HG03175 (cell line): ENCODE measurements around the gene PKLR.
A peak's percentile ranks its signal among the peaks of the same experiment; 100 is the strongest.
"Not testable (repeated sequence)": the region's sequence is repeated elsewhere in the genome, so short reads cannot be mapped to it uniquely, and the experiment has no call there.

ENCODE experiments used
- ATAC-seq: cut with Tn5 transposase; IDR thresholded peaks from one replicate; pipeline ENCODE4 v1.9.1; 2021; ENCODE audit warnings: mild to moderate bottlenecking, moderate library complexity; ENCODE audit not compliant: unreplicated experiment

The PKLR gene

DNA sequence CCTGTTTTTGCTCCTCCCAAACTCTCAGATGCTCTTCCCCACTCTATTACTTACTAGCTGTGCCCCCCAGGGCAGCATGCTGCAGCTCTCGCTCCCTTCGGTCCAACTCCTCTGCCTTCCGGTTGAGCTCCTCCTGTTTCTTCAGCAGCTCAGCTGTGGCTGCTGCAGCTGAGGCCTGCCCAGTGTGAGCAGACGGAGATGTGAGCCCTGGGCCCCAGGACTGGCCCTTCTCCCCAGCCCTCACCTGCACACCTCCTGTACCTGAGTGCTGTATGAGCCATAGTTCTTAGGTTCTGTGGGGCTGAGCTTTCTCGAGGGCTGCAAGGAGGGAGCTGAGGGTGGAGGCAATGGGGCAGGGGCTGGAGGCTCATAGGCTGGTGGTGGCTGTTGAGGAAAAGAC lies 41.0 kb downstream of the PKLR start:
- no peak for ATAC-seq

DNA sequence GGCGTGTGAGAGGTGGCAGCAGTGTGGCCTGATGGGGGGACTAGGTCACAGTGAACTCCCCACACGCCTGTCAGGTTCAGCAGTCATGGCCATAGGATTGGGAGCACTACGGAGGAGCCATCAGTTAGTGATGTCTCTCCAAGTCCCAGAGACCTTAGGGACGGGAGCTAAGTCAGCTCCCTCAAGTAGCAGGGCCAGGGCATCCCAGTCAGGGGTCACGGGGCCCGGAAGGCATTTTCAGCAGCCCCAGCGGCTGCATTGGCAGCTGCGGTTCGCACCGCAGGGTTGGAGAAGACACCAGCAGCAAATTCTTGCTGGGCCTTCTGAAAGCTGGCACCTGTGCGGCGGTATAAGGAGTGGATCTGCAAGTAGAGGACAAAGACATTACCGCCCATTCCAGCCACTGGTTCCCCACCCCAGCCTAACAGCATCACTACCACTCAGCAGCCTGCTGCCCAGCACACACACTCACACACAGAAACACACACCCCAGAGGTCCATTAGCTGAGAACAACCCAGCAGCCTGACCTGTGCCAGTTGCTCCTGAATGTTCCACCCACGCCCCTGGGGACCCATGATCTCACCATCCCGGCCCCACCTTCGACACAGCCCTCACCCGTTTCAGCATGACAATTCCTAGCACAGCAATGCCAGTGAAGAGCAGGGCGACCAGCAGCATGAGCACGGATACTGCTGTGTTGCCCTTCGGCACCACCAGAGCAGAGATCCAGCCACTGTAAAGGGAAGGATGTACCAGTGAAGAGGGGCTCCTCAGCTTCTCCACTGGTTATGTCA lies 45.0 kb downstream of the PKLR start:
- ATAC-seq = no peak

DNA sequence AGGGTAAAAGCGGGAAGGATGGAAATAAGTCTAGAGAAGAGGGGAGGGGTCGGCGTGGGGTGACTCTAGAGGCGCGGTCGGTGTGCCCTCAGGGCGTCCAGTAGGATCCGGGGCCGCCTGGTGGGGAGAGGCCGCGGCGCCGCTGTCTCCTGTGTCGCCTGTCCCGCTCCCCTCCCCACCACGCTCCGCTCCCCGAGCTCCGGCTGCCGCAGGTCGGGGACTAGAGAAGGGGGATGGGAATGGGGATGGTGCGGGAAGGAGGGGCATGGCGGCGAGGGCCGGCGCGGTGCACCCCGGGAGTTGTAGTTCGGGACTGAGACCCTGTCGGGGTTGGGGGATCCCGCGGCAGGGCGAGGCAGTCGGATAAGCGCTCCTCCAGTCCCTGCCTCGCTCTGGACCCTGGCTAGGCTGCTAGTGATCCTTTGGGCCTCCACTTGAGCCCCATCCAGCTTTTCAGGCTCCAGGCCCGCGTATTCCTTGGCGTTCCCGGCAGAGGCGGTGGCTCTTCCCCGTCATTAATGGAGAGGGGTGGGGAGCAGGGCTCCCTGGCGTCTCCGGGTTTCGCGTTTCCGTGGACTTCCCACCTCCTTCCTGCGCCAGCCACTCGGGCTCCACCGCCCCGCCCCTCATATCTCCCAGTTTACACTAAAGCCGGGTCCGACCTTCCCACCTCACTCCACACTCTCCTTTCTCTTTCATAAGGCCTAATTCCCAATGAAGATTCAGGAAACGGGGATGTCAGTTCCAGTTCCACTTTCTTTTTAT lies 45.8 kb downstream of the PKLR start, which contains the start of gene ENTREP3:
ENTREP3 (minus strand) TSS at position 241 of the 765 bp plus-strand sequence. CDS start 606 bp downstream, outside the sequence.
- ATAC-seq = peak; percentile 55

DNA sequence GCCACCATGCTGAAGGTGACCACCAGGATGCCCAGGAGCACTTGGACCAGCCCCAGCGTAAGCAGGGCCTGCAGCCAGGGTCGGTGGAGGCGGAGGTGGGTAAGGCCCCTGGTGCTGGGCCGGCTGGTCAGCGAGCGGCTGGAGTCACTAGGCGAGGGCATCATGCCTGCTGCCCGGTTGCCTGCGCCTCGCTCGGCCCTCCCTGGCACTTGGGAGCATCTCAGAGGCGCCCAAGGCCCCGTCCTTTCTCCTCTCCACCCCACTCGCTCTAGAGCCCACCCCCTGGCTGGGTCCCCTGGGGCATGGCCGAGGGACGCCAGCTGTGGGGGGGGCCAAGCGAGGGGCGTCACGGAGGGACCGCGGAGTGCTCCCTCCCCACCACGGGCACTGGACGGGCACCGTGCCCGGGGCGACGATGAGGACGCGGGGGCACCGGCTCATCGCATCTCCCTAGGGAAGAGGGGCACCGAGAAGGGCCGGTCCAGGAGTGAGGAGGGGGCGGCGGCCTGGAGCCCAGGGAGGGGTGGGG lies 46.5 kb downstream of the PKLR start:
- ATAC-seq = no peak

DNA sequence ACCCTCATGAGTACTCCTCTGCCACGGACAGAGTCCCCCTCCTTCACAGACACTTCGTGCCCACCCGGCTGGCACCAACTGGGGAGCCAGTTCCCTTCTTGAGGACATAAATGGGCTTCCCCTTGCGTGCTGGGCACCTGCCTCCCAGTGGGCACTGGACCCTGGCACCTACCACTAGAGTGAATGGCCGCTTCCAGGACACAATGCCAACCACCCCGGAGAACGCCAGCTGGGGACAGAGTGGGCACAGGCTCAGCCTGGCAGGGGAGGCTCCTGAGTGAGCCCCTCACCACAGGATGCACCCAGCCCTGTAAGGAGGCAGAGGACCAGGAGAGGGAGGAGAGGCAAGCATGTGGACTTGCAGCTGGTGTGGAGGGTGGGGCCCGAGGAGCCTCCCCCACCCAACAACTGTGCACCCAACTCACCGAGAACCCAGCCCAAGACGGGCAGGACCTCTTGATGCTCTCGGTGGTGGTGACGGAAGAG lies 47.0 kb downstream of the PKLR start:
- ATAC-seq = no peak

DNA sequence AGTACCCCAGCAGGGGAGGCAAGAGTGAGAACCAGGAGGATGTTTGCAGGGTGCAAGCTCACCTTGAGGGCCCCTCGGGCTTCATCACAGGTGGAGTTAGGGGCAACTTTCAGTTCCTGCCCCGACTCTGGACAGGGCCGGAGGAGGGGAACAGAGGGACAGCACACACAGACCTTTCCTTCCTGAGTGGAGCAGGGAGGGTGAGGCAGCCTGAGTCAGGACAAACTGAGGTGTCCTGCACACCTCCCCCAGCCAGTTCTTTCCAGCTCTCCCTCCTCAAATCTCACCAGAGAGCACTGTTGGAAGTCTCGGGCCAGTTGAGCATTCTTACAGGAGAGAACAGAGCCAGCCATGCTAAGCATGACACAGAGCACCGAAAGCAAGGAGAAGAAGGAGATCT lies 47.4 kb downstream of the PKLR start:
- ATAC-seq = no peak

DNA sequence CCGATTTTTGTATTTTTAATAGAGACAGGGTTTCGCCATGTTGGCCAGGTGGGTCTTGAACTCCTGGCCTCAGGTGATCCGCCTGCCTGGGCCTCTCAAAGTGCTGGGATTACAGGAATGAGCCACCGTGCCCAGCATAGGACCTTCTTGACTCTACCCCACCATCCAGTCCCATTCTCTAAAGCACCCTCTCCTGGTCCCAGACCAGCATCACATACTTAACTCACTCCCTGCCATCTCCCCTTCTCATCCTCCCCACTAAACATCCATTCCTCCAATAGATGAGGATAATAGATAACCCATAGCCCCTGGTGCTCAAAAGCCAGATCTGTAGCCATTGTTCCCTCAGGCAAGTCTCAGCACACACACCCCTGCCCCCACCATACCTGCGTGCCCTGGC lies 48.0 kb downstream of the PKLR start:
- ATAC-seq = no peak

DNA sequence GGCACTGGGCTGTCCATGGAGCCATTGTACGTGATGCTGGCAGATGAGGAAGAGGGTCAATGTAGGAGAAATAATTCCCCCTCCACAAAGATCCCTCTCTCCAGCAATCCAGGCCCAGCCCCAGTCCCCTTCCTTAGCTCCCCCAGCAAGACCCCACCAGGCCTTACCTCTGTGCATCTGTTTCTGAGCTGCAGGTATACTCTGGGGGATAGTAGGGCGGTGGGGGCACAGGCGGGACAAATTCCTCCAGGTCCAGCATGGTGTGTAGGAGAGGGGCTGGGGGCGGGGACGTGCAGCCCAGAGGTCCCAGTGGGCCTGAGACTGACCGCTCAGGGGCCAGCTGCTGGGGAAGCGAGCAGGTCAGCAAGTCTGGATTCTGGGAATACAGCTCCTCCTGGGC lies 49.7 kb downstream of the PKLR start:
- ATAC-seq = no peak

DNA sequence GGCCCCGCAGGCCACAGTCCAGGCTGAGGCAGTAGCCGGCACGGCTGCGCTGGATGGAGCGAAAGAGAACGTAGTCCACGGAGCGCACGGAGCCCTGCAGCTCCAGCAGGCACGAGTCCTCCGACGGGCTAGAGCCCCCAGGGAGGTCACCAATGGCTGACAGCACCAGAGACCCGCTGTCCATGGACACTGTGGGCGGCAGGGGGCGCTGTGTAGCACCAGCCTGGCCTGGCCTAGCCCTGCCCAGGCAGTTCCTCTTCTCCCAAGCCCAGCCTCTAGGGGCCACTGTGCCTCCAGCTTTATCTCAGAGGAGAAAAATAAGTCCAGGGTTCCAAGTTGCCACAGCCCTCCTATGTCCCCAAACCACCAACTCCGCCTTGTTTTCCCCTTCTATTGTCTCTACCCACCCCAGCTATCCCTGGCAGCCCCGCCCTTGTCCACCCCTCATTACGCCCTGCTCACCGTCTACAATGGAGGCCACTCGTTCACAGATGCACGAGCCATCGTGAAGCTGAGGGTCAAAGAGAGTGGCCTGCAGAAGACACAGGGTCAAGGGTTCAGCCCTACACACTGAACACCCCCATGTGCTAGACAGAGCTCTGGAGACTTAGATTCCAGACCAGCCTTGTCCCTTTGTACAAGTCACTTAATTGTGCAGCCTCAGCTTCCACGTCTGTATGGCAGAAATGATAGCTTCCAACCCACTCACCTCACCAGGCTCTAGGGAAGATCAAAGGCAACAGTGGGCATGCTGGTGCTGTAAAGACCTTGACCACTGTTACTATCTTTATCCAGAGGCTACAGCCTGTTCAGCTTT lies 50.4 kb downstream of the PKLR start:
- peak; percentile 93 for ATAC-seq

DNA sequence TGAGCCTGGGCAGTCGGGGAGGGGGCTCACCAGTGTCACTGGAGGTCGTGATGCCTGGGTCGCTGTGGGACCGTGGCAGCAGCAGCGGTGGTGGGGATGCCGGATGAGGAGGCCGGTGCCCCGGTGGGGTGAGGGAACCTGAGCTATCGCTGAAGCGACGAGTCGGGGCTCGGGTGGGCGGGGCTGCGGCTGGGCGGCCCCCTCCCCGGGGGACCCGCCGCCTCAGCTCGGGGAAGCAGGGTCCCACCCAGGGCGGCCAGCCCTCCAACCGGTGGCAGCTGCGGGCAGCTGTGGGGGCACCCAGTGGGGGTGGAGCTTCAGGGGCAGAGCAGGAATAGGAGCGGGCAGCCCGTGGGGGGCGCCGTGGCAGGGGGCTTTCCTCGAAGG lies 51.0 kb downstream of the PKLR start:
- ATAC-seq = peak; percentile 13

DNA sequence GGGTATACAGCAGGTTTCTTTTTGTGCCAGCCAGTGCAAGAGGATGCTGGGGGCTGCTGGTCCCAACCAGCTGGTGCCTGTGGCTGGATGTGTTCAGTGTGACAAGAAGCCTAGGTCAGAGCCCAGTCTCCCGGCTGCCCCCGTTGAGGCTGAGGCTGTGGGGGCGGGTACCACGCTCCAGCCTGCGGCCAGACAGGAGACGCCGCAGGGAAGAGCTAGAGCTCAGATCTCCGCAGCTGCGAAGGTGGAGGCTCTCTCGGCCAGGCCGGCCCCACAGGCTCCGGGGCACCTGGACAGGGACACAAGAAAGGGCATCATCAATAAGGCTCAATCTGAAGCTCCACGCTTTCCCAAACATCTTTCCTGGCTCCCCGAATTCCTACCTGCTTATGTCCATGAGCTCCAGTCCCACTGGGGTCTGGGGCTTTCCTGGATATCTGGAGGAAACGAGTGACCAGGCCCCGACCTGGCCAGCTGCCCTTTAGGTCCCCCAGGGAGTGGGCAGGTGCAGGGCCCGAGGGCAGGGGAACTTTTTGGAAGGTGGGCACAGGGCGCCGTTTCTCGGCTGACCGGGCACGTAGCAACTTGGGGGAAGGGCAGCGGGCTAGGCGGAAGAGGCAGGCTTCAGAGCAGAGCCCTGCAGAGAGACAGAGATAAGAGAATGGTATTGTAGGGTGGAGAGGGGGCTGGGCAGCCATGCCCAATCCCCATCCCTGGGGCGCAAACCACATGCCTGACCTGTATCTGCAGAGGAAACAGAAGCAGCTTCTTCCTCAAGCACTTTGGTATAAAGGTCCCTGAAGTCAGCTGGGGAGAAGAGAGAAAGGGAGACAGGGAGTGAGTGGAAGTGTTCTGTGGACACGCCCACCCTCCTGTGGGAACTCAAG lies 53.3 kb downstream of the PKLR start:
- no peak for ATAC-seq

DNA sequence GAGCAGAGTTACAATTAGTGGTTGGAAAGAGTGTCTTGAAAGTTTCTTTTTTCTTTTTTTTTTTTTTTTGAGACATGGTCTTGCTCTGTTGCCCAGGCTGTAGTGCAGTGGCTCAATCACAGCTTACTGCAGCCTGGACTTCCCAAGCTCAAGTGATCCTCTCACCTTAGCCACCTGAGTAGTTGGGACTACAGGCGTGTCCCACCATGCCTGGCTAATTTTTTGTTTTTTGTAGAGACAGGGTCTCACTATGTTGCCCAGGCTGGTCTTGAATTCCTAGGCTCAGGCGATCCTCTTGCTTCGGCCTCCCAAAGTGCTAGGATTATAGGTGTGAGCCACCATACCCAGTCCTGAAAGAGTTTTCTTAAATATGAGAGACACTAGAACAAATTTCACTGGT lies 54.4 kb downstream of the PKLR start:
- ATAC-seq = not testable (repeated sequence)

DNA sequence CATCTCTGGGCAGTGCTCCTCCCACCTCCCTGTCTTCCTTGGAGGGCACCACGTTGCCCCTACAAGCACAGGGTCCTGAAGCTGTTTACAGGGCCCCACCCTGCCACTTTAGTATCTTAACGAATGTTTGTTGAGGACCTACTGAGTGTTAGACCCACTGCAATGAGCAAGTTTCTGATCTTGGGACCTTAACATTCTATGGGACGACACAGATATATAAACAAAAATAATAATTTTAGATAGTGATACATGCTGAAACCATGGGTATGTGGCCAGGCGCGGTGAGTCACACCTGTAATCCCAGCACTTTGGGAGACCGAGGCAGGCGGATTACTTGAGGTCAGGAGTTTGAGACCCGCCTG lies 56.1 kb downstream of the PKLR start:
- ATAC-seq = no peak

DNA sequence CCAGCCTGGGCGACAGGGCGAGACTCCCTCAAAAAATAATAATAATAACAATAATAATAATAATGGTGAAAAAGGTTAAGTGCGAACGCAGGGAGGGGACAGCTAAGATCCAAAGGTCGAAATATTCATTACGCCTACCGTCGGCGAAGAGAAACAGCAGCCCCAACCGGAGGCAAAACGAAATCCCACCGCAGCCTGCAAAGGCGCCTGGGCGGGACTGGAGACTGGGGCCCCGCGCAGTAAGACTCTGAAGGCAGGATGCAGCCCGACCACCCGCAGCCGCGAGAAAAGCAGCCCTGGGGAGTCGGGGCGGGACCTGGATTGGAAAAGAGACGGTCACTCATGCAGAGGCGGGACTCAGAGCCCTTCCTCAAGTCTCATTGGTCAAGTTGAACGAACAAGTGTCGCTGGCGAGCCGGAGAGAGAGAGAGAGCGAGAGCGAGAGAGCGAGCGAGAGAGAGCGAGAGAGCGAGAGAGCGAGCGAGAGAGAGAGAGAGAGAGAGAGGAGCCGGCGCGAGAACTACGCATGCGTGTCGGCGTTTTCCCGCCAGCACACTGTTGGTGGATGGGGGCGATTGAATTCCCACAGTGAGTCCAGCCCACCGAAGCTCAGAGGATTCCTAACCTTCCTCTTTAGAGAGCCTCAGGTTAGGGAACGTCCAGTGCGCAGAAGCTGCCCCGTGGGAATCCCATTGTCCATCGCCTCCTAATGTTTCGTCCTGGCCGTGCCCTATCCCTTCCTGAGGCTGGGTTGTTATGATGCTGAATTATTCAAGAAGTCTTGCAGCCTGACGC lies 56.7 kb downstream of the PKLR start:
- peak; percentile 94 for ATAC-seq

DNA sequence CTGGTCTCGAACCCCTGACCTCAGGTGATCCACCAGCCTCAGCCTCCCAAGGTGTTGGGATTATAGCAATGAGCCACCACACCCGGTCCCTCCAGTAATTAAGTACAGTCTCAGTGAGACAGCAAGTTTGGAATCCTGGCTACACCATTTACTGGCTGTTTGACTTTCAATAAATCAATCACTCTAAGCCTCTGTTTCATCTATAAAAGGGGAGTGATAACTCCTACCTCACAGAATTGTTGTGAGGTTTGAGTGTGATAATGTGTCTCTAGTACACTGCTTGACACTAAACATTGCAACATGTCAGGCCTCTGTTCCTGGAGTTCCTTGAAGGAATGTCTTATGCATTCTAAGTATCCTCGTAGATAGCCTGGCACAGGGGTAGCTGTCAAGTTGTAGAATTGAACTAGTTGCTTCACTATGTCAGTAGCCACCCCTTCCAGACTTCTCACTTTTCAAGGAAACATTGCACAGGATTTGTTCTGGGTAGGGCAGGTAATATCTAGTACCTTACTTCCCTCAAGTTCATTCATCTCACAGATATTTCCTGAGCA lies 58.4 kb downstream of the PKLR start:
- no peak for ATAC-seq

DNA sequence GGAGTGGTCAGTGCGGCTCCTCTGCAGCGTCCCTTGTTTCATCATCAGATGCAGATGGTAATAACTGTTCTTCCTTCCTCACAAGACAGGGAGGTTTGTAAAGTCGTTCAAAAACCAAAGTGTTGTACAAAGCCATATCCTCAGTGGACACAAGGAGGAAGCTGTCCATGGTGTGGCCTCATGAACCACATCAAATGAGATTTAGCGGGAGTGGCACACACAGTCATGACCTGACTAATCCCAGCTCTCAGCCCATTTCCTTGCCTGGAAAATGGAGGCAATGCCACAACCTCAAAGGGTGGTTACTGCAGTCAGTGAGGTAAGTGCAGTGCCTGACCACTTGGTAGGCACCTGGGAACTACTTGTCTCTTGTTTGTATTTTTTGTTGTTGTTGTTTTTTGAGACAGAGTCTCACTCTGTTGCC lies 59.4 kb downstream of the PKLR start:
- no peak for ATAC-seq

DNA sequence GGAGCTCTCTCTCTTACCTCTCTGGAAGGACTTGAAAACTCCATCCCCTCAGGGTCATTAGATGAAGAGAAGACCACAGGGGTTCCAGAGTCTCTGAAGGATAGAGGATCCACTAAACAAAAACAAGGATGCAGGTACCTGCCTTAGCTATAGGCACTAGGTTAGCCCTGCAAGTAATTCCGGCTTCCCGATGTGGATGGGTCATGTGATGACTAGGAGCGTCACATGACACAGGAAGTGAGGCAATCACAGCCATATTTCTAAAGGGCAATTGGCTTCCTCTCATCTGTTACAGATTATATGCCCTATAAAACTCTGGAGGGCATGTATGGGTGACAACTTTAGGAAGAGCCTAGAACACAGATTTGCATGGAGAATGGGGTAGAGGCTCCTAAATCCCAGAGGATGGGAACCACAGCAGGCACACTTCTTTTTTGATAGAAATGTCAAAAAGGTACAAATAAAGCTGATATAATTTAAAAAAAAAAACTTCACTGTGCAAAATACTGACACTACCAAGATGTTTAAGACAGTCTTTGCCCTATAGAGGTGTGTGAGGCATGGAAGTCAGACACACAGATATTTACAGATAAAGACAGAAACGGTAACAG lies 60.1 kb downstream of the PKLR start:
- no peak for ATAC-seq
